ENCODE data around the gene WWOX. TPM values are rescaled to one million over a fixed set of nuclear protein-coding genes. Genes with fewer than 3 reads are reported as not detected.

Gene WWOX
- total RNA-seq, 1 donor from 2014 or later, result 106 TPM

DNA sequence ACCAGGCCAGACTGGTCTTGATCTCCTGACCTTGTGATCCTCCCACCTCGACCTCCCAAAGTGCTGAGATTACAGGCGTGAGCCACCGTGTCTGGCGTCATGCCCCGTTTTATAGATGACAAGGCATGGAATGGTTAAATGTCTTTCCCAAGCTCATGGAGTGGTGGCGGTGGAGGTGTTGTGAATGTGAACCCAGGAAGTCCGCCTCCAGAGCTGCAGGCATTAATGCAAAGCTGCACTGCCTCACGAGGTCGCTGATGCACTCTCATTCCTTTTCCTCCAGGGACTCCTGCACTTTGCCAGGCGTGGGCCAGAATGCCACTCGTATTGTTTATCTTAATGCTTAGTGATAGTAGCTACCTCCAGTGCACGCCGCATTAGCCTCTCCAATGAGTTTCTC lies 149.6 kb downstream of the WWOX start:
- Histone ChIP-seq H3K4me3 (no peak overlapping the region), H3K9me3 (no peaks in the 10 kb centered on the region), H3K36me3 (no peaks in the 10 kb centered on the region), H3K27ac (no peak overlapping the region), H3K4me1 (no peaks in the 10 kb centered on the region), H3K27me3 (no peaks in the 10 kb centered on the region)
- intact Hi-C loops (cut with DNase I), result no loop called here
- TF ChIP-seq, protein P1, sequence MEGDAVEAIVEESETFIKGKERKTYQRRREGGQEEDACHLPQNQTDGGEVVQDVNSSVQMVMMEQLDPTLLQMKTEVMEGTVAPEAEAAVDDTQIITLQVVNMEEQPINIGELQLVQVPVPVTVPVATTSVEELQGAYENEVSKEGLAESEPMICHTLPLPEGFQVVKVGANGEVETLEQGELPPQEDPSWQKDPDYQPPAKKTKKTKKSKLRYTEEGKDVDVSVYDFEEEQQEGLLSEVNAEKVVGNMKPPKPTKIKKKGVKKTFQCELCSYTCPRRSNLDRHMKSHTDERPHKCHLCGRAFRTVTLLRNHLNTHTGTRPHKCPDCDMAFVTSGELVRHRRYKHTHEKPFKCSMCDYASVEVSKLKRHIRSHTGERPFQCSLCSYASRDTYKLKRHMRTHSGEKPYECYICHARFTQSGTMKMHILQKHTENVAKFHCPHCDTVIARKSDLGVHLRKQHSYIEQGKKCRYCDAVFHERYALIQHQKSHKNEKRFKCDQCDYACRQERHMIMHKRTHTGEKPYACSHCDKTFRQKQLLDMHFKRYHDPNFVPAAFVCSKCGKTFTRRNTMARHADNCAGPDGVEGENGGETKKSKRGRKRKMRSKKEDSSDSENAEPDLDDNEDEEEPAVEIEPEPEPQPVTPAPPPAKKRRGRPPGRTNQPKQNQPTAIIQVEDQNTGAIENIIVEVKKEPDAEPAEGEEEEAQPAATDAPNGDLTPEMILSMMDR (IDR thresholded peaks at IDR 0.05), result no peak
- no peak for DNase-seq (ENCODE audit: low spot score in 2 of 2)

DNA sequence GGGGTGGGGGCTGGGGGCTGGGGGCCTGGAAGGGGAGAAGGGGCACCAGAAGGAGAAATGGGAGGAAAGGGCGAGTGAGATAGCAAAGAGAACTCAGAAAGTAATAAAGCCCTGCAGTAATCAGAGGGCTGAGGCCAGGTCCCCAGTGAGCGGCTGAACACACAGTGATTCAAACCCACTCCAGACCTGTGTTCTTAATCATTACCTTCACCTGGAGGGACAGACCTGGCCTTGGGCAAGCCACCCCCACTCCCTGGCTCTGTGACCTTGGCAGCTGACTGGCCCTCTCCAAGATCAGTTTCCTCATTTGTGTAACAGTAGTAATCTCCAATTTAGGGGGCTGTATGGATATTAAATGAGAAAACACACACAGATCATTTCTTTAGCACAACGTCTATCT lies 150.4 kb downstream of the WWOX start:
- DNase-seq (ENCODE audit: low spot score in 2 of 2), result no peak
- no peaks in the 10 kb centered on the region for H3K36me3 ChIP-seq
- intact Hi-C loops (cut with DNase I), result no loop called here
- TF ChIP-seq, protein P1 (IDR thresholded peaks at IDR 0.05), result no peak
- no peak overlapping the region for H3K27ac ChIP-seq
- H3K9me3 ChIP-seq, result no peaks in the 10 kb centered on the region
- no peaks in the 10 kb centered on the region for H3K27me3 ChIP-seq
- no peaks in the 10 kb centered on the region for H3K4me1 ChIP-seq
- H3K4me3 ChIP-seq, result no peak overlapping the region

DNA sequence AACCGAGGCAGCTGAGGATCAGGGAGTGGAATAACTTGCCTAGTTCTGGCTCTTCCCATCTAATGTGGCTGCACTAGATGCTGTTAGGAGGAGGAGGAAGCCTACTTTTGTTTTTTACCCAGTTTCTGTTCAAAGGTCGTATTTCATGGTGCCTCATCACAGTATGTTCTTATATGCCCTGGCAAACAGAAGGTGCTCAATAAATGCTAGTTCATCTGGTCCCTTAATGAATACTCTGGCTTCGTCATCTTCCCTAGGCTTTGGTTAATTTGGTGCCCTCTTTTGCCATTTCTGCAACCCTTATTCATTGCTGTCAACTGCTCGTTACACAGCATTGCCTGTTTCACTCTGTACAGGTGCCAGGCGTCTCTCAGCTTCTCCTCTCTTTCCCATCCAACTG lies 151.7 kb downstream of the WWOX start:
- no peak overlapping the region for H3K4me3 ChIP-seq
- no peaks in the 10 kb centered on the region for H3K36me3 ChIP-seq
- no peaks in the 10 kb centered on the region for H3K9me3 ChIP-seq
- DNase-seq (ENCODE audit: low spot score in 2 of 2), result no peak
- H3K4me1 ChIP-seq, result no peaks in the 10 kb centered on the region
- H3K27ac ChIP-seq, result no peak overlapping the region
- TF ChIP-seq, protein P1 (IDR thresholded peaks at IDR 0.05), result no peak
- no peaks in the 10 kb centered on the region for H3K27me3 ChIP-seq
- intact Hi-C loops (cut with DNase I), result no loop called here

DNA sequence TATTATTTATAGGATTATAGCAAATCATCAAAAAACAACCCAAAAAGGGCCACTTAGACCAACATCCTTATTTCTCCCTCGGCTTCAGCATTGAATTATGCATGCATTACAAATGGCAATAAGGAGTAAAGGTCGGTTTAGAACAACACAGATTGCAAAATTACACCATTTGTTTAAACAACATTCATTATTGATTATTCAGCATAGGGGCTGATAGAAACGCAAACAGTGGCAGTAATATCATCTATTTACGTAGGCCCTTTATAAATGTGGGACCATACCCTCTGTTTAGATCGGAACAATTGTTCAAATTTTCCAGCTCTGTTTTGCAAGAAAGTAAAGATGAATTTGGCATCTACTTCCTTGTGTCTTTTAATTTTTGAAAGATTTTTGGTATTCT lies 153.3 kb downstream of the WWOX start:
- no peak overlapping the region for H3K27ac ChIP-seq
- H3K9me3 ChIP-seq, result no peaks in the 10 kb centered on the region
- intact Hi-C loops (cut with DNase I), result no loop called here
- no peaks in the 10 kb centered on the region for H3K27me3 ChIP-seq
- H3K36me3 ChIP-seq, result no peaks in the 10 kb centered on the region
- no peak for DNase-seq (ENCODE audit: low spot score in 2 of 2)
- no peaks in the 10 kb centered on the region for H3K4me1 ChIP-seq
- no peak overlapping the region for H3K4me3 ChIP-seq
- TF ChIP-seq, protein P1 (IDR thresholded peaks at IDR 0.05), result no peak

DNA sequence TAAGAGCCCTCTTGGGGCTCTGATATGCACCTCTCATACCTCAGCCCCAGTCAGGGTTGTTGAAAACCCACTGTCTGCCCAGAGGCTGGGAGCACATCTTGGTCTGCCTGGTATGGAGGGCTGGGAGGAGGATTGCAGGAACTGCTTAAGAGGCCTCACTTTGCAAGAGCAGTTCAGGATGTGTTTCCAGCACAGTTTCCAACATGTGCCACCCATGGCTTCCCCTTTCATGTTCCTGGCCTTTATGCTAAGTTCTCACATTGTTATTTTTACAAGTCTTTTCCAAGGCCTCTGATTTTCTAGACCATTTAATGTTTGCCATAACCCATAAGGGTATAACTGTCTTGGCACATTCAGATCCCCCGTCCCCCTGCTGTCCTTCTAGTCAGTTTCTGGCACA lies 155.4 kb downstream of the WWOX start:
- no peak for DNase-seq (ENCODE audit: low spot score in 2 of 2)
- H3K27ac ChIP-seq, result no peak overlapping the region
- no peaks in the 10 kb centered on the region for H3K9me3 ChIP-seq
- H3K27me3 ChIP-seq, result no peaks in the 10 kb centered on the region
- H3K4me3 ChIP-seq, result no peak overlapping the region
- peaks cover 0 to 3% of the 10 kb centered on the region in 2 donors for H3K4me1 ChIP-seq
- TF ChIP-seq, protein P1 (IDR thresholded peaks at IDR 0.05), result no peak
- intact Hi-C loops (cut with DNase I), result no loop called here
- H3K36me3 ChIP-seq, result no peaks in the 10 kb centered on the region

DNA sequence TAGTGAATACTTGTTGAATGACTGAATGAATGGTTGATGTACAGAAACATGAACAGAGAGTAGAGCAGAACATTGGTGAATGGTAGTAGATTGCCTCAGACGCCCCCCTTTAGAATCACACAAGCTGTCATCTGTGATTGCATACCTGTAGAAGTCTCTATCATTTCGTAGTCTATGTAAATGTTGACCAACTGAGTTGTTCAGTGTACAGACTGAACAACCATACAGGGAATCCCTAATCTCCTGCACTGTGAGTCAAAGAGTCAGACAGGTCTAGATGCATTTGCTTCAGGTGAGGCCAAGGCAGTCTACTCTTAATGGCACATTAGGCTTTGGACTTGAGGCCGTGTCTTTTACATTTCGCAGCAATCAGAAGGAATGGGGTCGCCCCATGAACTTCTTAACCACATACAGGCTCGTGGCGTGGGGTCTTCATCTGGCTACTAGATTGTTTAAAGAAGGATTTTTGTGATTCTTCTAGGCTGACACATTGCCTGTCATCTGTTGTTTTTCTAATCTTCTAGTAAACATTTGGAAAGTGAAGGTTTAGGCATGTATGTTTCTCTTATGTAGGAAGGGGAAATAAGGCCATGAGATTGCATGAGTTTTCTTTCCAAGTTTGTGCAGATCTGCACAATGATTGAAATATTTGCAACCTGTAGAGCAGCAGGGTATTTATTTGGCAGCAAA lies 157.4 kb downstream of the WWOX start:
- TF ChIP-seq, protein P1 (IDR thresholded peaks at IDR 0.05), result no peak
- intact Hi-C loops (cut with DNase I), result no loop called here
- no peak for DNase-seq (ENCODE audit: low spot score in 2 of 2)
- Histone ChIP-seq H3K4me3 (no peak overlapping the region), H3K27me3 (no peaks in the 10 kb centered on the region), H3K4me1 (peaks cover 0 to 3% of the 10 kb centered on the region in 2 donors), H3K9me3 (no peaks in the 10 kb centered on the region), H3K27ac (no peak overlapping the region), H3K36me3 (no peaks in the 10 kb centered on the region)
